HG03280 (cell line): ENCODE data around the gene PPP5C.
"Not testable (repeated sequence)": the region's sequence is repeated elsewhere in the genome, so short reads cannot be mapped to it uniquely, and the experiment has no call there.

ENCODE experiments used
- ATAC-seq: cut with Tn5 transposase; IDR thresholded peaks from one replicate; pipeline ENCODE4 v1.9.1; 2021; ENCODE audit warnings: mild to moderate bottlenecking, moderate library complexity; ENCODE audit not compliant: unreplicated experiment

PPP5C gene

GRCh38 chr19:46364359-46364758 is 17.5 kb downstream of the PPP5C start:
- no peak for ATAC-seq

GRCh38 chr19:46365561-46365960 is 18.7 kb downstream of the PPP5C start:
- ATAC-seq = no peak

DNA sequence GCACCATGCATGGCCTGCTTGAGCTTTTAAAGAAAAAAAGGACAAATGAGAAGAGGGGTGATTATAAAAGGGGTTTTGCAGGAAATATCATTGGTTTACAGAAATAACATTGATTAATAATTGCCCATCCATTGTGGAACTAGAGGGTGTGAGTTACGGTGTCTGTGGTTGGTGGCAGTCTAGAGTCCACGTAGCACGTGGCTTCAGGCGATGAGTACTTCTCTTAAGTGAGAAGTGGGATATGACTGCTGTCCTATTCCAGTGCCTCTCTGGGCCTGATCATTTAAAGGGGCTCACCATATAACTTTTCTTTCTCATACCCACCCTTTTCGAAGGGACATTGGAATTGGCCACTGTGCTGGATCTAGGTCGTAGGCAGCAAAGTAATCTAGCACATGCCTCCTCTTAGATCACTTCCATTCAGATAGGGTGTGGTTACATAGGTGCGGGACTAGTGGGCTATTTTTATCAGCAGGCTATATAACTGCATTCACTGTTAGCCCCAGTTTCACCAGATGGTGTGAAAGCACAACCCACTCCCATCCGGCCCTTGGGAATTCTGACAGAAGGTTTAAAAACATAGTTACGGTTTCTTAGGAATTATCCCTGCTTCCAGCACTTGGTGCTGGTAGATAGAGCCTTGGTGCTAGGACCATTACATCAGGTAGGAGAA is 19.9 kb downstream of the PPP5C start:
- no peak for ATAC-seq

GRCh38 chr19:46367426-46367825 is 20.5 kb downstream of the PPP5C start:
- no peak for ATAC-seq

DNA sequence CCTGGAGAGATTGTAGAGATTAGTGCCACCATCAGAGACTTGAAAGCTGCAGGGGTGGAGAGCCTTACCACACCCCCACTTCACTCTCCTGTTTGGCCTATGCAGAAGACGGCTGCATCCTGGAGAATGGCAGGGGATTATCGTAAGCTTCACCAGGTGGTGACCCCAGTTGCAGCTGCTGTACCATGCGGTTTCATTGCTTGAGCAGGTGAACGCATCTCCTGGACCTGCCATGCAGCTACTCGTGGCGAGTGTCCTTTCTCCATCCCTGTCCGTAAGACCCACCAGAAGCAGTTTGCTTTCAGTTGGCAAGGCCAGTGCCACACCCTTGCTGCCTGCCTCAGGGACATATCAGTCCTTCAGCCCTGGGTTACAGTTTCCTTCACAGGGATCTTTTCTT is 21.2 kb downstream of the PPP5C start:
- ATAC-seq = no peak

DNA sequence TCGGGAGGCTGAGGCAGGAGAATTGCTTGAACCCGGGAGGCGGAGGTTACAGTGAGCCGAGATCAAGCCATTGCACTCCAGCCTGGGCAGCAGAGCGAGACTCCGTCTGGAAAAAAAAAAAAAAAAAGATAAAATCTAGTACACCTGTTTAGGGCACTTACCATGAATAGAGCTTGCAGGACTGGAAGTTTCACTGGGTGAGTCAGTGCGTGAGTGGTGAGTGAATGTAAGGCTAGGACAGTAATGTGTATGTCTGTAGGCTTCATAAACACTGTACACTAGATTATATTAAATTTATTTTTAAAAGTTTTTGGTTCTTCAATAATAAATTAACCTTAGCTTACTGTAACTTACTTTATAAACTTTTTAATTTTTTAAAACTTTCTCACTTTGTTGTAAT is 22.9 kb downstream of the PPP5C start:
- ATAC-seq = no peak

DNA sequence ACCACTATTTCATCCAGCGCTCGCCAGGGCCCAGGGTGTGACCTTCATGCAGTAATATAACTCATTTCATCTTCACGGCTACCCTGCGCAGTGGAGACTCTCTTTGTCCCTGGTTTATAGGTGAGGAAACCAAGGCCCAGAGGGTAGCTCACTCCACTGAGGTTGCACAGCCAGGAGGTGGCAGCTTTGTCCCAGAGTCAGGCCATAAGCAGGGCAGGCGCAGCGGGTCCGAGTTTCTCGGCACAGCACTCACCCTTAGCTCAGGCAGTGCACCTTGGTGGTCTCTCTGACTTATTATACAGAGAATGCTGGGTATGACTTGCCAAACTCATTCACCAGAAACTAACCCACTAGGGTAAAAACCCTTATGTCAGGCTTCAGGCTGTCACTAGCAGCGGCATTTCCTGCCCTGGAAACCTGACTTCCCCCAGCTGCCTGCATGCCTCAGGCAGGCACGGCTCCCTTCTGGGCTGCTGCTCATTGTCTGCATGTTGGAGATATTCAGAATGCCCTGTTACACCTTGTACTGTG is 24.5 kb downstream of the PPP5C start:
- ATAC-seq = no peak

- no peak for ATAC-seq
Observed at GRCh38 chr19:46372901-46373490, 26.1 kb downstream of the PPP5C start.

DNA sequence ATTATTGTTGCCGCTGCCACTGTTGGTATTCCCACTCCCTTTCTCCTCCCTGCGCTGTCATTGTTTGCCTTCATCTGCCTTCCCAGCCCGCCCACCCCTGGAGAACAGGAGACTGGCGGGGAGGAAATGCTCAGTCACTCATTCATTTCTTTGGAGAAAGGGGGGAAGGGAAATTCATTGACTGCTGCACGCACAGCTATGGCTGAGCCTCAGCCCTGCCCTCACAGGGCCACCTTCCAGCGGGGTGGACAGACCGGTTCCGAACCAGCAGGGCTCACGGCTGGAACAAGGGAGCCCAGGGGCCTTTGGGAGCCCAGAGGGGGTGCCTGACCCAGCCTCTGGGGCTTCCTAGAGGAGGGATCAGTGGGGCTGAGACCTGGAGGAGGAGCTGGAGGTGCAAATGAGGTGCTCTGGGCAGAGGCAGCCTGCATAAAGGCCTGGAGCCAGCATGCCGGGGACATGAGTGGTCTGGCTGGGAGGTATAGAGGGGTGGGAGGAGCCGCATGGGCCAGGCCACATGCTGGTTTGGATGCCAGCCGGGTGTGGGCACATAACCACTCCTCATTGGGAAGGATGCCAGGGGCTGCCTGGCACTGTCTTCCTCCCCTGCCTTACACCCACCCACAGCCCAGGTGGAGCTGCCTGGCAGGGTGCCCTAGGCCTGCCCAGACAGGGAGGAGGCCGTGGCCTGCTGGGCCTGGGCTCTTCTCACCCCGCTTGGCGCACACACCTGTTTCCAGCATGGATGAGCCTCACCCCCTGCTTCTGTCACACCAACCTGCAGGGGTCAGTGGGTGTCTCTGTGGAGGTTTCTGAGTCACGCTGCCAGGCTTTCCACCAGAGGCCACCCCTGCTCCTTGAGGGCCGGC is 26.8 kb downstream of the PPP5C start:
- ATAC-seq = no peak

- no peak for ATAC-seq
Observed at GRCh38 chr19:46374536-46375475, 27.9 kb downstream of the PPP5C start.

- not testable (repeated sequence) for ATAC-seq
Observed at GRCh38 chr19:46375476-46376067, 28.7 kb downstream of the PPP5C start.

DNA sequence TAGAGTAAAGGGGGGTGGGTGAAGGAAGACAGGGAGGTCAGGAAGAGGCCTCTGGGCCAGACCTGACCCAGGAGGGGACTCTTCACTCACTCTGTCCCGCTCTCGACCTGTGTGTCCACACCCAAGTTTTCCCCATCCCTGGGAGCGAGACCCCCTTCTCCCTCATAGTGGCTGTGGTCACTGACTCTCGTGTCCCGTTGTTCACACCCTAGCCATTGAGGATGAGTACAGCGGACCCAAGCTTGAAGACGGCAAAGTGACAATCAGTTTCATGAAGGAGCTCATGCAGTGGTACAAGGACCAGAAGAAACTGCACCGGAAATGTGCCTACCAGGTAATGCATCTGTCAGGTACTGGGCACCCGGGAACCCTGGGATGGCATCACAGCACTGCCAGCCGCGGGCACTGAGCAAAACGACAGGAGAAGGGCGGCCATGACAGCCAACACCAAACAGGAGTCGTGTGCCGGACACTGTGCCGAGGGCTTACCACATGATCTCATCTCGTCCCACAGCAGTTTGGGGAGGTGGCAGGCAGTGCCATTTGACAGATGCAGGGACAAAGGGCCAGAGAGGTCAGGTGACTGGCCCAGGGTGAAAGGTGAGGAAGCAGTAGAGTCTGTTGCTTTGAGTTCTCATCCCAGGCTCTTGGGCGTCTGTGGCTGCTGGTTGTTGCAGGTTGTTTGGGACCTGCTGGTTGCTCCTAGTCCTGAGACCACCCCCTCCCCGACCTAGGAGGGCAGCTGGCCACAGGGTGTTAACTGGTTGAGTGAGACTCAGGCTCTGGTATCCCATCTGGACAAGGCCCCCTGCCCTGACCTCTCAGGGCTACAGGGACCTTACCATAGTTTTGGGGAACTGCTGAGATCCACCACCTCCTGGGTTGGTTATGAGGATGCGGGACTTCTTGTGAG is 29.6 kb downstream of the PPP5C start:
- no peak for ATAC-seq

GRCh38 chr19:46378268-46378667 is 31.4 kb downstream of the PPP5C start:
- no peak for ATAC-seq

DNA sequence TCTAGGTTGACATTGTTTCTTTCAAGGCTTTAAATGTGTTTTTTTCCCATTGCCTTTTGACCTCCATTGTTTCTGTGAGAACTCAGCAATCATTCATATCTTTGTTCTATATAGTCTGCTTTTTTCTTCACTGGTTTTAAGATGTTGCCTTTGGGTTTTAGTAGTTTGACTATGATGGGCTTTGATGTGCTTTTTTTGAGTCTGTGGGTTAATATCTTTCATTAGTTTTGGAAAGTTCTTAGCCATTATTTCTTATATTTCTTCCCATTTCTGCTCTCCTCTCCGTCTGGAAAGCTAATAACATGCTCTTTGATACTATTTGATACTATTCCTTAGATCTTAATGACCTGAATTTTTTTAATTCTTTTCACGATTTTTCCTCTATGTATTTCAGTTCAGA is 33.8 kb downstream of the PPP5C start:
- no peak for ATAC-seq

DNA sequence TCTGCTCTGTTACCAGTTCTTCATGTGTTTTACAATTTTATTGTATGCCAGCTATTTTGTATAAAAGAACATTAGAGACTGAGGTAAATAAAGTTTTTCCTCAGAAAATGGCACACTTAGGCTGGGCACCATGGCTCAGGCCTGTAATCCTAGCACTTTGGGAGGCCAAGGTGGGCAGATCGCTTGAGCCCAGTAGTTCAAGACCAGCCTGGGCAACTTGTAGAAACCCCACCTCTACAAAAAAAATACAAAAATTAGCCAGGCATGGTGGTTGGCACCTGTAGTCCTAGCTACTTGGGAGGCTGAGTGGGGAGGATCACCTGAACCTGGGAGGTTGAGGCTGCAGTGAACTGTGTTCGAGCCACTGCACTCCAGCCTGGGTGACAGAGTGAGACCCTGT is 34.5 kb downstream of the PPP5C start:
- ATAC-seq = no peak

DNA sequence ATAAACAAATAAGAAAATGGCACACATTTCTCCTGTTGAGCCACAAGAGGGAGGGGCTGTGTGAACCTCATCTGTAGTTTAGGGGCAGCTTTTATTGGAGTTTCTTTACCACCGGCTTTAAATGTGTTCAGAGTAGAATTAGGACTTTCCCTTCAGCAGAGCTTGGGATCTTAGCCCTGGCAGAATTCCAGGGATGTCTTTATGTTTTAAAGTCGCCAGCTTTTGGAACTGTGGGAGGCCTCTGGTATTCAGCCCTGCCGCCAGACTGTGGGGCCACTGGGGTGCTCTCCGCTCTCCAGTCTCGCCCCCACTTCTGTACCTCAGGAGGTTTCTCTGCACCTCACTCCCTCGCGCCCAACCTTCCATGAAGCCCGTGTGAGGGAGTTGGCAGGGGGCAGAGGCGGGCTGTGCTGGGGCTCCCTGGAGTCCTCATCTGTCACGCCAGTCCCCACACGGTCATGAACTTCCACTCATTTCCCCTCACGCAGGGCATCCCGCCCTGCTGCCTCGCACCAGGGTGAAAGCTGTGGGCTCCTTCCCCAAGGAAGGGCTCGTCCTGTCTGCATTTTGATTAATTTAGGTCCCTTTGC is 35.0 kb downstream of the PPP5C start:
- no peak for ATAC-seq

DNA sequence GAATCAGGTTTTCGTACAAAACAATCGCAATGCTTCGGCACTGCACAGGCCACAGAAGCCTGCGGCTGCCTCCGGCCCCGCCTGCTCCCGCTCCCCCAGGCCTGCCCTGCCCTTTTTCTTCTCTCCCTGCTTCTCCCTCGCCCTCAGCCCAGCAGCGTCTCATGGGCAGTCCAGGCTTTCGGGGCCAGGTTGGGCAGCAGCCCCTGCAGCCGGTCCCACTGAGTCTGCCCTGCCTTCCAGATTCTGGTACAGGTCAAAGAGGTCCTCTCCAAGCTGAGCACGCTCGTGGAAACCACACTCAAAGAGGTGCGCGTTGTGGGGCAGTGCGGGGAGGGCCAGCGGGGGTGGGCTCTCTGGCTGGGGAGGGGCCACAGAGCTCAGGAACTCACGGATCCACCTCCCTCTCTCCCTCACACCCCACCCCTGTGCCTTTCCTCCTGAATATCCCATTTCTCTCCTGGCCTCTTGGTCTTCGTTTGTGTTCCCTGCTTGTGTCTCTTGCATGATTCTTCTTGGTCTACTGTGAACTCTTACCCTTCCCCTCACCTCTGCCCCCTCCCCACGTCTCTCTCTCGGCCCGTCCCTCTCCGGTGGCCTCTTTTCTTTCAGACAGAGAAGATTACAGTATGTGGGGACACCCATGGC is 36.4 kb downstream of the PPP5C start:
- ATAC-seq = no peak

GRCh38 chr19:46383846-46384245 is 37.0 kb downstream of the PPP5C start:
- ATAC-seq = no peak
